ENCODE measurements around the gene BEND6. TPM values are rescaled to one million over a fixed set of nuclear protein-coding genes. Genes with fewer than 3 reads are reported as not detected.

BEND6 gene
- total and polyA plus RNA-seq, 2 donors (not counting 1 experiment from before 2014, with no cell fraction given): not detected

DNA sequence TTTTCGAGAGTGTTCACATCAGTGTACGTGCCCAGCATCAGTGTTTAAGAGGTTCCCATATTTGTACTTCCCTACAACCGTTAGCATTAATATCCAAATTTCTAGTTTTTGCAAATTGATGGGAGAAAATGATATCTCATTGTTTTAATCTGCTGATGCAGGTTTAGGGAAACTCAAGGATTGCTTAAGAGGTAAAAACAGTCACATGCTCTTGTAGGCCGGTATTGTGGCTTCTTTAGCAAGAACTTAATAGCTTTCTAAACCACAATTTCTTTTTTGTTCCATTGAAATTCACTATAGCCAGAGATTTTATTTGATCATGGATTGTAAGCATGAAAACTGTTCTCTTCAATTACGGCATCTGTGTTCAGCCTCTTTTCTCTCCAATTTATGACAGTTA is 29.5 kb downstream of the BEND6 start:
- Mint-ChIP-seq H3K4me1 (no peaks in the 10 kb centered on the region), H3K9me3 (ENCODE audit: insufficient read depth) (no peaks in the 10 kb centered on the region), H3K27me3 (peaks cover 13% of the 10 kb centered on the region), H3K4me3 (no peak overlapping the region), H3K27ac (no peak overlapping the region)
- no peak for TF ChIP-seq EZH2 (IDR thresholded peaks at IDR 0.05; ENCODE audit: borderline replicate concordance, insufficient read depth, low read depth, low read length, poor library complexity, severe bottlenecking)
- TF ChIP-seq, protein P1, sequence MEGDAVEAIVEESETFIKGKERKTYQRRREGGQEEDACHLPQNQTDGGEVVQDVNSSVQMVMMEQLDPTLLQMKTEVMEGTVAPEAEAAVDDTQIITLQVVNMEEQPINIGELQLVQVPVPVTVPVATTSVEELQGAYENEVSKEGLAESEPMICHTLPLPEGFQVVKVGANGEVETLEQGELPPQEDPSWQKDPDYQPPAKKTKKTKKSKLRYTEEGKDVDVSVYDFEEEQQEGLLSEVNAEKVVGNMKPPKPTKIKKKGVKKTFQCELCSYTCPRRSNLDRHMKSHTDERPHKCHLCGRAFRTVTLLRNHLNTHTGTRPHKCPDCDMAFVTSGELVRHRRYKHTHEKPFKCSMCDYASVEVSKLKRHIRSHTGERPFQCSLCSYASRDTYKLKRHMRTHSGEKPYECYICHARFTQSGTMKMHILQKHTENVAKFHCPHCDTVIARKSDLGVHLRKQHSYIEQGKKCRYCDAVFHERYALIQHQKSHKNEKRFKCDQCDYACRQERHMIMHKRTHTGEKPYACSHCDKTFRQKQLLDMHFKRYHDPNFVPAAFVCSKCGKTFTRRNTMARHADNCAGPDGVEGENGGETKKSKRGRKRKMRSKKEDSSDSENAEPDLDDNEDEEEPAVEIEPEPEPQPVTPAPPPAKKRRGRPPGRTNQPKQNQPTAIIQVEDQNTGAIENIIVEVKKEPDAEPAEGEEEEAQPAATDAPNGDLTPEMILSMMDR (IDR thresholded peaks at IDR 0.05): no peak
- no peaks in the 10 kb centered on the region for H3K4me1 ChIP-seq (ENCODE audit: control insufficient read depth in 2 of 2, insufficient read depth in 2 of 2, low read length in 2 of 2)
- no peaks in the 10 kb centered on the region for H4K20me1 ChIP-seq (ENCODE audit: control insufficient read depth, insufficient read depth, low read length, poor library complexity, severe bottlenecking)
- no peak overlapping the region for H3K27ac ChIP-seq (ENCODE audit: low read length in 2 of 2)
- no peak for ATAC-seq (ENCODE audit: low read depth)
- H3K9me3 ChIP-seq (ENCODE audit: control extremely low read depth in 1 of 3, control insufficient read depth in 2 of 3, insufficient read depth in 1 of 3, low read length in 2 of 3): peaks cover 0 to 2% (median 0%) of the 10 kb centered on the region in 3 donors
- WGBS (ENCODE audit: insufficient coverage): no CpG with 5 or more reads among the region's 5 CpGs
- H3K9ac ChIP-seq (ENCODE audit: low read length): no peak overlapping the region
- DNase-seq: no peak
- ChIA-PET POLR2A (no interaction called here), CTCF (no interaction called here)
- H3K27me3 ChIP-seq (replicated peaks in 1 of 4; ENCODE audit: control extremely low read depth in 1 of 4, control insufficient read depth in 3 of 4, insufficient read depth in 4 of 4, low read length in 3 of 4): peaks cover 0 to 3% (median 0%) of the 10 kb centered on the region in 4 experiments
- H3K4me2 ChIP-seq (replicated peaks; ENCODE audit: low read depth, low read length, poor library complexity, severe bottlenecking): no peak overlapping the region
- no peak overlapping the region for H2AFZ ChIP-seq (ENCODE audit: insufficient read depth, low read depth, low read length, poor library complexity, severe bottlenecking)
- no peak overlapping the region for H3K4me3 ChIP-seq (ENCODE audit: control extremely low read depth in 1 of 5, extremely low read depth in 1 of 5, insufficient read depth in 1 of 5, low read depth in 2 of 5, low read length in 4 of 5)
- intact Hi-C loops (cut with micrococcal nuclease): no loop called here
- no peaks in the 10 kb centered on the region for H3K36me3 ChIP-seq (replicated peaks in 1 of 2; ENCODE audit: control extremely low read depth in 1 of 2, control insufficient read depth in 1 of 2, extremely low read depth in 1 of 2, insufficient read depth in 2 of 2, low read length in 1 of 2)
- H3K79me2 ChIP-seq (ENCODE audit: control insufficient read depth, insufficient read depth, low read length): no peaks in the 10 kb centered on the region

DNA sequence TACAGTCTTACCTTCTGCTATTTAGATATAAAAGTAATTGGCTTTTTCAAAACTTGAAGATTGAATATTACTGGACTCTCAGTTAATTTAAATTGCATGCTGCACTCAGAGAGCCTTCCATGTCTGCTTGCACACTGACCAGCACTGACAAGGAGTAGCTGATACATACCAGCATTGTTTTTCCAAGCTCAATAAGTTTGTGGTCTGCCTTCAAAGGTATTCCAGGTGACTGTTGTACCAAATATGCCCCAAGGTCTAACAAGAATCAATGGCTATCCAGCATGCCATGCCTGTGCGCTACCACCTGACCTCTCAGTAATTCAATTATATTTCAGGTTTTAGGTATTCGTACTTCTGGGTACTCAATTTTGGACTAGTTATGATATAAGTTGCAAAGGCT is 30.0 kb downstream of the BEND6 start:
- ChIA-PET CTCF (no interaction called here), POLR2A (no interaction called here)
- H3K4me3 Mint-ChIP-seq: no peak overlapping the region
- H3K27me3 Mint-ChIP-seq: peaks cover 16% of the 10 kb centered on the region
- Histone ChIP-seq H3K79me2 (ENCODE audit: control insufficient read depth, insufficient read depth, low read length) (no peaks in the 10 kb centered on the region), H3K36me3 (replicated peaks in 1 of 2; ENCODE audit: control extremely low read depth in 1 of 2, control insufficient read depth in 1 of 2, extremely low read depth in 1 of 2, insufficient read depth in 2 of 2, low read length in 1 of 2) (no peaks in the 10 kb centered on the region), H3K27me3 (replicated peaks in 1 of 4; ENCODE audit: control extremely low read depth in 1 of 4, control insufficient read depth in 3 of 4, insufficient read depth in 4 of 4, low read length in 3 of 4) (peaks cover 0 to 3% (median 0%) of the 10 kb centered on the region in 4 experiments), H4K20me1 (ENCODE audit: control insufficient read depth, insufficient read depth, low read length, poor library complexity, severe bottlenecking) (no peaks in the 10 kb centered on the region), H3K4me1 (ENCODE audit: control insufficient read depth in 2 of 2, insufficient read depth in 2 of 2, low read length in 2 of 2) (no peaks in the 10 kb centered on the region), H3K9ac (ENCODE audit: low read length) (no peak overlapping the region), H3K4me2 (replicated peaks; ENCODE audit: low read depth, low read length, poor library complexity, severe bottlenecking) (no peak overlapping the region), H3K9me3 (ENCODE audit: control extremely low read depth in 1 of 3, control insufficient read depth in 2 of 3, insufficient read depth in 1 of 3, low read length in 2 of 3) (peaks cover 0 to 2% (median 0%) of the 10 kb centered on the region in 3 donors), H3K4me3 (ENCODE audit: control extremely low read depth in 1 of 5, extremely low read depth in 1 of 5, insufficient read depth in 1 of 5, low read depth in 2 of 5, low read length in 4 of 5) (no peak overlapping the region), H3K27ac (ENCODE audit: low read length in 2 of 2) (no peak overlapping the region), H2AFZ (ENCODE audit: insufficient read depth, low read depth, low read length, poor library complexity, severe bottlenecking) (no peak overlapping the region)
- no peak overlapping the region for H3K27ac Mint-ChIP-seq
- no peaks in the 10 kb centered on the region for H3K9me3 Mint-ChIP-seq (ENCODE audit: insufficient read depth)
- no peak for DNase-seq
- intact Hi-C loops (cut with micrococcal nuclease): no loop called here
- no peaks in the 10 kb centered on the region for H3K4me1 Mint-ChIP-seq
- TF ChIP-seq EZH2 (IDR thresholded peaks at IDR 0.05; ENCODE audit: borderline replicate concordance, insufficient read depth, low read depth, low read length, poor library complexity, severe bottlenecking): no peak
- TF ChIP-seq, protein P1 (IDR thresholded peaks at IDR 0.05): no peak
- ATAC-seq (ENCODE audit: low read depth): no peak
- WGBS (ENCODE audit: insufficient coverage): no CpG with 5 or more reads among the region's 2 CpGs

Measured in B cell (primary cell).